Activated CD4-positive, alpha-beta T cell treated with anti-CD3 and anti-CD28 coated beads, Interleukin-2, amount 50 U/mL, for 4 hours (primary cell): Measurements from ENCODE around the gene NELFCD.
"Not testable (repeated sequence)": the region's sequence is repeated elsewhere in the genome, so short reads cannot be mapped to it uniquely, and the experiment has no call there.

ENCODE experiments used
- DNase-seq, 2 experiments: peaks; one replicate each; pipeline ENCODE4 v3.0.0-alpha.2; 2020

The NELFCD gene, protein sequence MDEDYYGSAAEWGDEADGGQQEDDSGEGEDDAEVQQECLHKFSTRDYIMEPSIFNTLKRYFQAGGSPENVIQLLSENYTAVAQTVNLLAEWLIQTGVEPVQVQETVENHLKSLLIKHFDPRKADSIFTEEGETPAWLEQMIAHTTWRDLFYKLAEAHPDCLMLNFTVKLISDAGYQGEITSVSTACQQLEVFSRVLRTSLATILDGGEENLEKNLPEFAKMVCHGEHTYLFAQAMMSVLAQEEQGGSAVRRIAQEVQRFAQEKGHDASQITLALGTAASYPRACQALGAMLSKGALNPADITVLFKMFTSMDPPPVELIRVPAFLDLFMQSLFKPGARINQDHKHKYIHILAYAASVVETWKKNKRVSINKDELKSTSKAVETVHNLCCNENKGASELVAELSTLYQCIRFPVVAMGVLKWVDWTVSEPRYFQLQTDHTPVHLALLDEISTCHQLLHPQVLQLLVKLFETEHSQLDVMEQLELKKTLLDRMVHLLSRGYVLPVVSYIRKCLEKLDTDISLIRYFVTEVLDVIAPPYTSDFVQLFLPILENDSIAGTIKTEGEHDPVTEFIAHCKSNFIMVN

DNA sequence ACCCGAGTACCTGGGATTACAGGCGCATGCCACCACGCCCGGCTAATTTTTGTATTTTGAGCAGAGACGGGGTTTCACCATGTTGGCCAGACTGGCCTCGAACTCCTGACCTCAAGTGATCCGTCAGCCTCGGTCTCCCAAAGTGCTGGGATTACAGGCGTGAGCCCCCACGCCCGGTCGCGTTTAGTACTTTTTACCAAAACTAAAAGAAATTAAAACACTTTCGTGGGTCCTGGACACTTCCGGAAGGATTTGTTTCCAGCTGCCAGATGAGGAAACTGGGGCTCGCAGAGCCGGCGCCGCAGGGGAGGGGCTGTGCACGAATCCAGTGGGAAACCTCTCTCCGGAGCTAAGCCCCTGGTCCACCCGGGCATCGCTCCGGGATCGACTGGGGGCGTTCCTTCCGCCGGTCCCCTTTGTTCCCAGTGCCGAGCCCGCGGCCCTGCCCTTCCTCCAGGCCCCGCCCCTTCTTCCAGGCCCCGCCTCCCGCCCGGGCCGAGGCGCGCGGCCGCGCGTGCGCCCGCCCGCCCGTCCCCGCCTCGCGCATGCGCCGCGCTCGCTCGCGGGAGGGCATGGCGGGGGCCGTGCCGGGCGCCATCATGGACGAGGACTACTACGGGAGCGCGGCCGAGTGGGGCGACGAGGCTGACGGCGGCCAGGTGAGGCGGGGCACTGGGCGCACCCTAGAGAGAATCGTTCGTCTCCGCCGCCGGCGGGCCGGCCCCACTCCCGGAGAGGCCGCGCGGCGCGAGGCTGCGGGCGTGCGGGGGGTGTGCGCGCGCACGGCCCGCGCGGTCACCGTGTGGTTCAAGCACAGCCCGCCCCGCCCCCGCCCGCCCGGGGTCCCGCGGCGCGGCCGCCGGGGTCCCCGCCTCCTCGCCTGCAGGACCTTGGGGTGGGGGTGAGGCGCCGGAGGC is at the start of gene NELFCD:
Gene NELFCD (plus strand): TSS at position 546 of the 917 bp plus-strand sequence. CDS start 54 bp downstream, at position 600.
- peak; percentile 81 to 82 for DNase-seq

DNA sequence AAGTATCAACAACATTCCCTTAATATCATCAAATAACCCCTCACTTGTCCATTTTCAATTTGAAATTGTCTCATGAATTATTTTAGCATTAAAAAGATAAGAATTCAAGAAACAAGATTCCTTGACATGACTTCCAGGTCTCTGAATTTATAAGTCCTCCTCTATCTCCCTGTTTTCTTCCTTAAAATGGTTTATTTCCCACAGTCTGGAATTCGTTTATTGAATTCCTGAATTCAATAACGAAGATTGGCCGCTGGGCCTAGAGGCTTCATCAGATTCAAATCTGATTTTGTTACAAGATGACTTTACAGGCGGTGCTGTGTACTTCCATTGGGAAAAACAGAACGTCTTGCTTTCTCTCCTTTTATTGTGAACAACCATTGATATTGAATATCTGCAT is 48.9 kb upstream of the NELFCD start:
- DNase-seq = no peak

GRCh38 chr20:58938078-58938477 is 43.0 kb upstream of the NELFCD start:
- no peak for DNase-seq

DNA sequence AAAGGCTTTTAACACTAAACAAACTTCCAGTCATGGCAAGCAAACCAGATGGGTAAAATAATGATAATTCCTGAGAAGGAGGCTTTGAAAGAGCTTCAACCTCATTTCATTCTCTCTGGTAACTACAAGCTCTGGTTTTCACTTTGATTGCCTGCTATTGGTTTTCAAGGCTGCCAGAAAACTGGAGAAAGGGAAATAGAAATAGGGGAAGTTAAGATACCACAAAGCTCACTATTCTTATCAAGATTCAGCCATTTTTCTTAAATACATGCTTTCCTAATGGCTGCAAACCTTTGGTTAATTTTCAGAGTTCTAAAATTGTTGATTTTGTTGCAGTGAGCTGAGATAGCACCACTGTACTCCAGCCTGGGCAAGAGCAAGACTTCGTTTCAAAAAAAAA is 42.5 kb upstream of the NELFCD start:
- DNase-seq = no peak

DNA sequence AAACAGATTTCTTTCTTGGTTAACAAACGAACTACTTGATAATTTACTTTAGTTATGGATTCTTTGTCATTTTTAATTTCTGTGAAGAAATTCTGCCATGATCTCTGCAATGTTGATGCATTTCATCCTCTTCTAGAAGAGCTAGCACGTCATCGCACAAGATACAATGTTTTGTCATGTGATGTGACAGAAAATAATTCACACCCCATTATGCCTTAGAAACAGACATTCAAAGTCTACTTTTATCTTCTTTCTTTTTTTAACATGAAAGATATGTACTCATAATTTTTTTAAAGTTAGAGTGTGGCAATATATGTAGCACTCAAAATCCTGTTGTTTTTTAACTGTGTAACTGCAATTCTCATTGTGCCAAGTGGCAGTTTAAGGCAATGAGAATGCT is 39.6 kb upstream of the NELFCD start:
- DNase-seq = no peak

DNA sequence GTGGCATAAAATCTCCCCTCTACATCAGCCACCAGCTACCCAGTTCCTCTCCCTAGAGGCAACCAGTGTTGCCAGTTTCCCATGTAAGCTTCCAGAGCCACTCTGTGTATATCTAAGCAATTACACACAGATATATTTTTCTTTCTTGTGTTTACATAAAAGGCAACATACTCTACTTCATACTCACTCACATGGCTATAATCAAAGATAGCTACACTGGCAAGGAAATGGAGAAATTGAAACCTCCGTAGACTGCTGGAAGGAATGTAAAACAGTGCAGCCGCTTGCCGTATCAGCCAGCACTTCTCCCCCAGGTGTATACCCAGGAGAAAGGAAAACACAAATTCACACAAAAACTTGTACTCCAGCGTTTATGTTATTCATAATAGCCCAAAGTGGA is 38.5 kb upstream of the NELFCD start:
- no peak for DNase-seq

DNA sequence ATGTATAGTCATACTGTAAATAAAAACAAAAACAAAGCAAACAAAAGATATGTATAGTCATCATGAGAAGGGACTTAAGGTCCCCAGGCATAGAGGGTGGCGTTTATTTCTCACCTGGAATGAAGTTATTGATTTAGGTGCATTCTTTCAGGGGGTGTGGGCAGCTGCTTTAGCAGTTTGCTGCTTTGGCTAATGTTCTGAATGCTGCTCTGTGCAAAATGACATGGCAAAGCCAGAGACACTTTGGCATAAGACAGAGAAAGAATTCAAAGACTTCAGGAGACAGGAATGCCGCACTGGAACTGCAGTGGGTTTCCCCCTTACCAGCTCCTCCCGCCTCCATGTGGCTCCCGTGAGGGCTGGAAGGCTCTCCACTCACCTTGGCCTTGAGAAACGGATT is 36.4 kb upstream of the NELFCD start:
- no peak for DNase-seq

- no peak for DNase-seq
These were observed 35.0 kb upstream of the NELFCD start for GRCh38 chr20:58945965-58946631.

DNA sequence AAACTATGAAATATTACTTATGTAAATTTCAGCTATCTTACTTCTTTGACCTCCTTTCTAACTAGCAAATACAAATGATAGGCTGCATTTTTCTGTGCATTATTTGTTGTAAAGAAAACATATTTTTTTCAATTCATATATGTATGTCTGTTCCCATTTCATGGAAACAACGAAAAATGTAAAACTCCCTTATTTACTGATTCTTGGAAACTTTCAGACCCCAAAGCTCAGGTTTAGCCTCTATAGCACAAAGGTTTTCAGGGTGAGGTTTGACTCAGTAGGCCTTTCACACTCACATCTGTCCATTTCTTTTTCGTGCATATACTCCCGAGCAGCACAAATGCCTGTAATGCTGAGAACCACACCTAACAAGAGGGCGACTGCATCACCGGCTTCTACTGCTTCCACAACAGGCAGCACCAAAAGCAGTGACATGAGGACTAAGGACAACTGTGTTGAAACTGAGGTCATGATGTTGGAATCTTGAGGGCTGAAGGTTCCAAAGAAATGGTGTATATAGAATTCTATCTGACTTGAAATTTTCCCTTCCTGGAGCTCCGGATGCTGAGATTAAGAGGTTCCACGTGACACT is 33.2 kb upstream of the NELFCD start:
- not testable (repeated sequence) for DNase-seq

DNA sequence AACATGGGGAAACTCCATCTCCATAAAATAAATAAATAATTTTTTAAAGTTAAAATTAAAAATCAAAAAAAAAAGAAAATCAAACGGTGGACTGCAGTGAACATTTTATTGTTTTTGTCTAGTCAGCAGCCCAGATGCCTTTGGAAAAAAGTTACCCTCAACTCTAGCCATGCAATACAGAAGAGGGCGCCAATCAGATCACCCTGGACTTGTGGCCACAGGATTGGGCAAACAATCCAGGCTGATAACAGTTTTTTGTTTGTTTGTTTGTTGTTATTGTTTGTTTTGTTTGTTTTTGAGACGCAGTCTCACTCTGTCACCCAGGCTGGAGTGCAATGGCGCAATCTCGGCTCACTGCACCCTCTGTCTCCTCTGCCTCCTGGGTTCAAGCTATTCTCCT is 30.5 kb upstream of the NELFCD start:
- DNase-seq = no peak

GRCh38 chr20:58953050-58953449 is 28.0 kb upstream of the NELFCD start:
- DNase-seq = no peak

- no peak for DNase-seq
These were observed 25.0 kb upstream of the NELFCD start for GRCh38 chr20:58956078-58956477.

GRCh38 chr20:58959652-58960051 is 21.4 kb upstream of the NELFCD start:
- no peak for DNase-seq

- DNase-seq = no peak
These were observed 17.9 kb upstream of the NELFCD start for GRCh38 chr20:58963060-58963584.

DNA sequence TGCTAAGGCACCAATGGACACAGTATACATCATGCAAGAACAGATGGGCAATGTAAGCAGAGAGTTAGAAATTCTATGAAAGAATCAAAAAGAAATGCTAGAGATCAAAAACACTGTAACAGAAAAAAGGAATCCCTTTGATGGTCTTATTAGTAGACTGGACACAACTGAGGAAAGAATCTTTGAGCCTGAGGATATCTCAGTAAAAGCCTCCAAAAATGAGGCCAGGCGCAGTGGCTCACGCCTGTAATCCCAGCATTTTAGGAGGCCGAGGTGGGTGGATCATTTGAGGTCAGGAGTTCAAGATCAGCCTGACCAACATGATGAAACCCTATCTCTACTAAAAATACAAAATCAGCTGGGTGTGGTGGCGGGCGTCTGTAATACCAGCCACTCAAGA is 17.1 kb upstream of the NELFCD start:
- not testable (repeated sequence) for DNase-seq

DNA sequence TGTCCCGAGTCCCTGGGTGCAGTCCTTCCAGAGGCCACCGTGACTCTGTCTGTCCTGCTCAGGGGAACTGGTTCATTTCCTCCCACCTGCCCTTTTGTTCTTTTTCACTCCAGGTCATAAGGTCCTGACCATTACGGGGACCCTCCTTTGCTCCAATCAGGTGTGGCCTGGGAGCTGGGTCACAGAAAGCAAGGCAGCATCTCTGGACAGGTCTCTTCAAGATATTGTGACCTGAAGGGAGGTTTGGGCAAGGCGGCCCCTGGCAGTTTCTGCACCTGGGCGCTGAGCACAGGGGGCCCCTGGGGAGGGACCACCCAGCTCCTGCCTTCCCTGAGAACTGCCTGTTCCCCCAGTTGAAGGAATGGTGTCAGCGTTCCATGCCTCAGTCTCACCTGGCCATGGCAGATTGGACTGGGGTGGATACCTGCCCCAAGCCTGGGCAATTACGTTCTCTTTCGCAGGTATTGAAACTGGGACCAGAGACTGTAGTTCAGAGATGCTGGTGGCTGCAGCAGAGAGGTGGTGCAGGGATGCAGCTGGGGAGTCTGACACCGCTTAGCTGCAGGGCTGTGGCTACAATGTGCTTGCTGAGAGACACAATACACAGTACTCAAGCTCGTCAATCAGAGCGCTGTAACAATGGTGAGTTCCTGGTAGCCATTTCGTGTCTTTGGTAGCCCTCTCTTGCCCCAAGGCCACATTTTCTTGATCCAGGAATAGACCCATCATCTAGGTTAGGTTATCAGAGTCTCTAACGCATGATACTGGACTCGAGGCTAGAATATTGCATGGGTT is 15.6 kb upstream of the NELFCD start:
- no peak for DNase-seq

GRCh38 chr20:58967652-58968429 is 13.2 kb upstream of the NELFCD start:
- DNase-seq = no peak

- DNase-seq = no peak
These were observed 11.6 kb upstream of the NELFCD start for GRCh38 chr20:58969439-58969838.

- no peak for DNase-seq
These were observed 10.9 kb upstream of the NELFCD start for GRCh38 chr20:58970146-58970545.

- no peak for DNase-seq
These were observed 9.6 kb upstream of the NELFCD start for GRCh38 chr20:58971429-58971828.

- no peak for DNase-seq
These were observed 7.9 kb upstream of the NELFCD start for GRCh38 chr20:58973179-58973578.
